ENCODE results near the gene AUTS2. TPM values are rescaled to one million over a fixed set of nuclear protein-coding genes. Genes with fewer than 3 reads are reported as not detected.

AUTS2 gene
- total RNA-seq, 1 experiment from 2014 or later: 256 TPM

GRCh38 chr7:70338015-70338414, 739.7 kb downstream of the AUTS2 start:
- no peaks in the 10 kb centered on the region for H3K9me3 Mint-ChIP-seq
- no peak overlapping the region for H2BK5ac ChIP-seq (ENCODE audit: insufficient read length, low read length)
- H3K23me2 ChIP-seq (ENCODE audit: insufficient read length, low read depth, low read length, poor library complexity, severe bottlenecking): no peaks in the 10 kb centered on the region
- no peak overlapping the region for H4K8ac ChIP-seq (replicated peaks; ENCODE audit: insufficient read length, low read depth, low read length)
- H3K79me2 ChIP-seq (ENCODE audit: insufficient read depth, low read length): no peaks in the 10 kb centered on the region
- no peaks in the 10 kb centered on the region for H3K4me1 ChIP-seq (ENCODE audit: insufficient read depth, low read length)
- H3K9me3 ChIP-seq (ENCODE audit: control insufficient read depth, low read depth, low read length): no peaks in the 10 kb centered on the region
- no peak overlapping the region for H3K27ac ChIP-seq (ENCODE audit: insufficient read length, low read depth, low read length)
- no peak overlapping the region for H3K18ac ChIP-seq (ENCODE audit: insufficient read length, low read depth, low read length)
- no peak overlapping the region for H3K9ac ChIP-seq (ENCODE audit: extremely low read depth, insufficient read length, low read length)
- no peak overlapping the region for H2BK120ac ChIP-seq (ENCODE audit: low read depth, low read length, poor library complexity, severe bottlenecking)
- no peaks in the 10 kb centered on the region for H3K36me3 Mint-ChIP-seq (ENCODE audit: insufficient read depth in 1 of 3, low read depth in 3 of 3)
- DNase-seq: no peak
- no peak overlapping the region for H3K4me3 Mint-ChIP-seq
- no peak overlapping the region for H2BK15ac ChIP-seq (ENCODE audit: low read depth, low read length)
- no peak for TF ChIP-seq CTCF (conservative IDR thresholded peaks at IDR 0.05)
- no peak overlapping the region for H4K5ac ChIP-seq (ENCODE audit: insufficient read length, low read depth, low read length)
- H3K4me1 Mint-ChIP-seq: no peaks in the 10 kb centered on the region
- H4K91ac ChIP-seq (ENCODE audit: insufficient read length, low read depth, low read length): no peak overlapping the region
- no peak overlapping the region for H2BK12ac ChIP-seq (ENCODE audit: insufficient read length, low read depth, low read length)
- no peak overlapping the region for H3K56ac ChIP-seq (ENCODE audit: insufficient read length, low read depth, low read length)
- no peak overlapping the region for H3K27ac Mint-ChIP-seq
- H3K14ac ChIP-seq (ENCODE audit: insufficient read depth, low read length): no peak overlapping the region
- no CpG with 5 or more reads among the region's 1 CpG for WGBS (ENCODE audit: extremely low coverage, insufficient read length, low lambda C conversion rate)
- H2BK20ac ChIP-seq (ENCODE audit: low read depth, low read length, poor library complexity, severe bottlenecking): no peak overlapping the region
- H3K23ac ChIP-seq (ENCODE audit: insufficient read length, low read depth, low read length): no peak overlapping the region
- no peak overlapping the region for H3K4ac ChIP-seq (ENCODE audit: low read depth, low read length)
- no peaks in the 10 kb centered on the region for H3K27me3 Mint-ChIP-seq (ENCODE audit: low read depth)
- no peak overlapping the region for H3K4me2 ChIP-seq (ENCODE audit: insufficient read depth, insufficient read length, low read length)
- no peak overlapping the region for H2AK5ac ChIP-seq (ENCODE audit: insufficient read length, low read length)
- no peak overlapping the region for H3T11ph ChIP-seq (ENCODE audit: low read length)
- H3K27me3 ChIP-seq (ENCODE audit: insufficient read depth, low read length): no peaks in the 10 kb centered on the region
- no peaks in the 10 kb centered on the region for H4K20me1 ChIP-seq (ENCODE audit: control insufficient read depth, insufficient read depth, insufficient read length)
- H3K79me1 ChIP-seq (ENCODE audit: insufficient read depth, low read depth, low read length, poor library complexity, severe bottlenecking): no peaks in the 10 kb centered on the region
- H2AFZ ChIP-seq (ENCODE audit: low read length): no peak overlapping the region

Measured in H9 (cell line).